Breast epithelium (tissue), 4 donors: Measurements from ENCODE around the gene MAMDC4. TPM values are rescaled to one million over a fixed set of nuclear protein-coding genes. Genes with fewer than 3 reads are reported as not detected.
A peak's percentile ranks its signal among the peaks of the same experiment; 100 is the strongest.

Experiments used
- DNase-seq, 2 donors: peaks; one replicate each; pipeline ENCODE4 v3.0.0-alpha.2; 2019; ENCODE audit warnings: low spot score in 2 of 2
- H3K27ac ChIP-seq, 2 donors: fragments of 200-600 bp; sonication (generic) in 1 of 2; one replicate each; pipeline ENCODE4 v1.5.1; 2016 to 2019; ENCODE audit warnings: mild to moderate bottlenecking in 1 of 2
- H3K27me3 ChIP-seq, 2 donors: fragments of 200-600 bp; sonication (generic) in 1 of 2; one replicate each; pipeline versions ENCODE4 v1.5.1 to v1.6.0; 2017 to 2019; ENCODE audit warnings: control low read depth in 1 of 2, mild to moderate bottlenecking in 1 of 2
- H3K36me3 ChIP-seq: fragments of 200-600 bp; one replicate; pipeline ENCODE4 v1.5.1; 2019
- H3K4me1 ChIP-seq, 2 donors: fragments of 200-600 bp; sonication (generic); one replicate each; pipeline ENCODE4 v1.5.1; 2016 to 2019; ENCODE audit warnings: control low read depth in 1 of 2
- H3K4me3 ChIP-seq, 3 donors: fragments of 200-600 bp; sonication (generic); 1 replicate in 2 of 3; 2 replicates in 1 of 3; pipeline ENCODE4 v1.5.1; 2016 to 2019; ENCODE audit warnings: mild to moderate bottlenecking in 3 of 3, moderate library complexity in 2 of 3
- H3K9me3 ChIP-seq, 2 donors: fragments of 200-600 bp; sonication (generic) in 1 of 2; one replicate each; pipeline ENCODE4 v1.5.1; 2016 to 2019; ENCODE audit warnings: control low read depth in 1 of 2
- POLR2A ChIP-seq: fragments of 450-650 bp; IDR thresholded peaks from one replicate; pipeline ENCODE4 v1.6.1; 2016; ENCODE audit warnings: antibody characterized with exemption, mild to moderate bottlenecking, moderate library complexity
- POLR2AphosphoS5 ChIP-seq, 3 donors: sonication (generic); formaldehyde crosslinking; IDR thresholded peaks; one replicate each; pipeline ENCODE4 v1.6.1; 2017; ENCODE audit warnings: antibody characterized with exemption in 3 of 3
- intact Hi-C: fragments of 100-400 bp; cut with DNase I; formaldehyde crosslinking; loops from one replicate; pipeline ENCODE4 v1.15.1; 2023; ENCODE audit warnings: low total_unique reads
- total RNA-seq, 3 donors: library from RNA; depleted of rRNA; stranded (reverse); fragments of >200 nt; gene quantifications; one replicate each; pipeline ENCODE4 v1.1.0, GENCODE V29; 2016
- TF ChIP-seq, protein P1 (sequence below), 3 donors: fragments of 450-650 bp; IDR thresholded peaks; one replicate each; pipeline ENCODE4 v1.5.1; 2016 to 2017; ENCODE audit warnings: antibody characterized with exemption in 3 of 3, mild to moderate bottlenecking in 3 of 3, moderate library complexity in 3 of 3

The MAMDC4 gene
- total RNA-seq, 3 donors from 2014 or later, result 0.64 to 5.6 (median 3.4) TPM

DNA sequence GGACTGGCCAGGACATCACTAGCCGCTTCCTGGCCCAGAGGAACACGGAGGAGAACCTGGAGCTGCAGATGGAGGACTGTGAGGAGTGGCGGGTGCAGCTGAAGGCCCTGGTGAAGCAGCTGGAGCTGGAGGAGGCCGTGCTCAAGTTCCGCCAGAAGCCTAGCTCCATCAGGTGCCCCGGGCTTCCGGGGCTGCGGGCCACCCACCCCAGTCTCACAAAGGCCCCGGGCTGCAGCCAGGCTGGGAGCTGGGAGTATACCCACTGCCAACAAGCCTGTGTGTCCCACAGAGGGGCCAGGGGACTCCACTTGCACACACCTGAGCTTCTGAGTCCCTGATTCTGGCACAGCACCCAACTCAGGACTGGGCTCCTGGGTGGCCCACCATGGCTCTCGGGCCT, 46.1 kb upstream of the MAMDC4 start:
- Histone ChIP-seq H3K4me3 (peak overlapping the region in 1 of 3 donors; percentile 100), H3K27me3 (no peaks in the 10 kb centered on the region), H3K27ac (no peak overlapping the region), H3K9me3 (no peaks in the 10 kb centered on the region), H3K4me1 (peaks cover 7 to 26% of the 10 kb centered on the region in 2 donors), H3K36me3 (no peaks in the 10 kb centered on the region)
- DNase-seq, result no peak
- TF ChIP-seq, protein P1, sequence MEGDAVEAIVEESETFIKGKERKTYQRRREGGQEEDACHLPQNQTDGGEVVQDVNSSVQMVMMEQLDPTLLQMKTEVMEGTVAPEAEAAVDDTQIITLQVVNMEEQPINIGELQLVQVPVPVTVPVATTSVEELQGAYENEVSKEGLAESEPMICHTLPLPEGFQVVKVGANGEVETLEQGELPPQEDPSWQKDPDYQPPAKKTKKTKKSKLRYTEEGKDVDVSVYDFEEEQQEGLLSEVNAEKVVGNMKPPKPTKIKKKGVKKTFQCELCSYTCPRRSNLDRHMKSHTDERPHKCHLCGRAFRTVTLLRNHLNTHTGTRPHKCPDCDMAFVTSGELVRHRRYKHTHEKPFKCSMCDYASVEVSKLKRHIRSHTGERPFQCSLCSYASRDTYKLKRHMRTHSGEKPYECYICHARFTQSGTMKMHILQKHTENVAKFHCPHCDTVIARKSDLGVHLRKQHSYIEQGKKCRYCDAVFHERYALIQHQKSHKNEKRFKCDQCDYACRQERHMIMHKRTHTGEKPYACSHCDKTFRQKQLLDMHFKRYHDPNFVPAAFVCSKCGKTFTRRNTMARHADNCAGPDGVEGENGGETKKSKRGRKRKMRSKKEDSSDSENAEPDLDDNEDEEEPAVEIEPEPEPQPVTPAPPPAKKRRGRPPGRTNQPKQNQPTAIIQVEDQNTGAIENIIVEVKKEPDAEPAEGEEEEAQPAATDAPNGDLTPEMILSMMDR (IDR thresholded peaks at IDR 0.05), result no peak
- TF ChIP-seq POLR2A, result no peak
- no peak for TF ChIP-seq POLR2AphosphoS5 (IDR thresholded peaks at IDR 0.05)
- intact Hi-C loops, result loop anchor here (5.0 kb wide), 1 partner anchor 276 kb away; no protein-coding TSS in a partner anchor

DNA sequence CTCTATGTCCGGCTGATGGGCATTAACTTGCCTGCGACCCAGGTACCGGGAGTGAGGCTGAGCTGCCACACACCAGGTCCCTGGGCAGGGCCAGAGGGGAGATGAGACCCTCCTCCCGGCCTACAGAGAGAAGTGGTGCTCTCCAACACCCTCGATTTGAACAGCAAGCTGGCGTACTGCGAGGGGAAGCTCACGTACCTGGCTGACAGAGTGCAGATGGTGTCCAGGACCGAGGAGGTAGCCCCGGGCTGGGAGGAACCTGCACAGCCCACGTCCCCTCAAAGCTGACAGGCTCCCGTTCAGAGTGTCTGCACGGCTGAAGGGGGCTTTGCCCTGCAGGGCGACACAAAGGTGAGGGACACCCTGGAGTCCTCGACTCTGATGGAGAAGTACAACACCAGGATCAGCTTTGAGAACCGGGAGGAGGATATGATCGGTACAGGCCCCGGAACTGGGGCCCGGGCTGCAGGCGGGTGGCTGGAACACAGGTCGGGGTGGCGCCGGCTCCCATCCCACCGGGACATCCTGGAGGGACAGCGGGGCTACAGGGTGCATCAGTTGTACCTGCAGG, 45.4 kb upstream of the MAMDC4 start:
- Histone ChIP-seq H3K9me3 (no peaks in the 10 kb centered on the region), H3K27ac (peak overlapping the region; percentile 84 to 96), H3K4me1 (peaks cover 7 to 26% of the 10 kb centered on the region in 2 donors), H3K4me3 (peak overlapping the region; percentile 94 to 100 (median 99)), H3K36me3 (no peaks in the 10 kb centered on the region), H3K27me3 (no peaks in the 10 kb centered on the region)
- intact Hi-C loops, result loop anchor here (5.0 kb wide), 1 partner anchor 276 kb away; no protein-coding TSS in a partner anchor
- TF ChIP-seq, protein P1 (IDR thresholded peaks at IDR 0.05), result no peak
- no peak for TF ChIP-seq POLR2A
- no peak for TF ChIP-seq POLR2AphosphoS5 (IDR thresholded peaks at IDR 0.05)
- DNase-seq, result no peak

DNA sequence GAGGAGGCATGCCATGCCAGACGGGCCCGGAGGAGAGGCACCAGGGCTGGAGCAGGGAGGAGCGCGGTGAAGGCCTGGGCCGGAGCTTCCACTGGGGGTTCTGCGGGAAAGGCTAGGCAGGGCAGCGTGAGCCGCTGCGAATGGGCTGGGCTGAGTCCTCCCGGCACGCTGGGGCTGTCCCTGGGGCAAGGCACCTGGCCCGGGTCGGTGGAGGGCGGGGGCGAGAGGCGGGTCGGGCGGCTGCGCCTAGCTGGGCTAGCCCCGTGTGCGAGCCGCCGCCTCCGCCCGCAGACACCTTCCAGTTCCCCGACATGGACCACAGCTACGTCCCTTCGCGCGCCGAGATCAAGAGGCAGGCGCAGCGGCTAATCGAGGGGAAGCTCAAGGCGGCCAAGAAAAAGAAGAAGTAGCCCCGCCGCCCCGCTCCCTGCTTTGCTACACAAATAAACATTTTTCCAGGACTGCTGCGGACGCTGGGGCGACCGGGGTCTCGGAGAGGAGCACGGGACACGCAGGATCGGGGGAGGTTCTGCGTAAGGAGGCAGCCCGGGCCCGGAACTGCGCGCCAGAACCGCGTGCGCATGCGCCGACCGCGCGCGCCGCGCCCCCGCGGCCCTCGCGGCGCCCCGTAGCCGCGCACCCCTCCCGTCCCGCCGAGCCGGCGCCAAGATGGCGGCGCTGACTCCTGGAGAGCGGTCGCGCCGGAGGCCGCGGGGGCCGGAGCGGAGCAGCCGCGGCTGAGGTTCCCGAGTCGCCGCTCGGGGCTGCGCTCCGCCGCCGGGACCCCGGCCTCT, 44.7 kb upstream of the MAMDC4 start, which contains the start of gene RABL6:
RABL6 (plus strand) TSS at position 668 of the 794 bp plus-strand sequence. CDS start 249 bp downstream, outside the sequence.
- H3K27me3 ChIP-seq, result no peaks in the 10 kb centered on the region
- peak; percentile 59 to 65 for DNase-seq
- no peaks in the 10 kb centered on the region for H3K36me3 ChIP-seq
- no peaks in the 10 kb centered on the region for H3K9me3 ChIP-seq
- TF ChIP-seq, protein P1 (IDR thresholded peaks at IDR 0.05), result peak in 1 of 3 donors; percentile 16
- peak; percentile 55 to 61 (median 56) for TF ChIP-seq POLR2AphosphoS5 (IDR thresholded peaks at IDR 0.05)
- TF ChIP-seq POLR2A, result no peak
- intact Hi-C loops, result loop anchor here (5.0 kb wide), 1 partner anchor 275 kb away; no protein-coding TSS in a partner anchor
- H3K27ac ChIP-seq, result peak within 1 kb of the TSS; percentile 84 to 96
- peak within 1 kb of the TSS; percentile 94 to 100 (median 99) for H3K4me3 ChIP-seq
- H3K4me1 ChIP-seq, result peaks cover 7 to 26% of the 10 kb centered on the region in 2 donors

DNA sequence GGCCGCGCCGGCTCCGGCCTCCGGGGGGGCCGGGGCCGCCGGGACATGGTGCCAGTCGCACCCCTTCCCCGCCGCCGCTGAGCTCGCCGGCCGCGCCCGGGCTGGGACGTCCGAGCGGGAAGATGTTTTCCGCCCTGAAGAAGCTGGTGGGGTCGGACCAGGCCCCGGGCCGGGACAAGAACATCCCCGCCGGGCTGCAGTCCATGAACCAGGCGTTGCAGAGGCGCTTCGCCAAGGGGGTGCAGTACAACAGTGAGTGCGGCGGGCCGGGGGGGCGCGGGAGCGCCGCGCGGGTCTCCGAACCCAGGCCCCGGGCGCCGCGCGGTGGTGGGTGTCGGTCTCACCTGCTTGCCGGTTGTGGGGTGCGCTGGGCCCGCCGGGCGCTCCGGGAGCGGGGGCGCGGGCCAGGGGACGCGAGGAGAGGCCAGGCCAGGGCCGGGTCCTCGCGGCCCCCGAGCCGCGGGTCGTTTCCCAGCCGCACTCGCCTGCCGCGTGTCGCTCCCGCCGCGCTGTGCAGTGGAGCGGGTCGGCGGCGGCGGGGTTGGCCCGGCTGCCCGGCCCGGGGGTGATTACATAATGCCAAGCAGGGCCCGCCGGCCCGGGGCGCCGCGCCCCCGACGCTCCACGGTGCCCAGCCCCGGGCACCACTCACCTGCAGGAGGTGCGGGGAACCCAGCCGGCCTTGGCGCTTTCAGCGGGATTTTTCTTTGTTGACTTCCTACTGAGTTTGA, 43.9 kb upstream of the MAMDC4 start:
- H3K9me3 ChIP-seq, result no peaks in the 10 kb centered on the region
- peak overlapping the region; percentile 94 to 100 (median 99) for H3K4me3 ChIP-seq
- no peaks in the 10 kb centered on the region for H3K27me3 ChIP-seq
- peak overlapping the region; percentile 84 to 96 for H3K27ac ChIP-seq
- no peaks in the 10 kb centered on the region for H3K36me3 ChIP-seq
- peaks cover 7 to 26% of the 10 kb centered on the region in 2 donors for H3K4me1 ChIP-seq
- intact Hi-C loops, result loop anchor here (5.0 kb wide), 1 partner anchor 274 kb away; no protein-coding TSS in a partner anchor
- TF ChIP-seq POLR2AphosphoS5 (IDR thresholded peaks at IDR 0.05) (no peak), POLR2A (no peak)
- TF ChIP-seq, protein P1 (IDR thresholded peaks at IDR 0.05), result peak in 1 of 3 donors; percentile 1
- peak in 1 of 2 donors; percentile 51 for DNase-seq
